Naive thymus-derived CD4-positive, alpha-beta T cell (primary cell): Measurements from ENCODE around the gene SH2D3C. TPM values are rescaled to one million over a fixed set of nuclear protein-coding genes. Genes with fewer than 3 reads are reported as not detected.

Experiments
- ATAC-seq: fragments of 150-1000 bp; cut with Tn5 transposase; 2 replicates; pipeline ENCODE4 v1.10.0; 2021; ENCODE audit warnings: mild to moderate bottlenecking, moderate library complexity
- CTCF ChIA-PET: fragments of 350-600 bp; sonication (Branson Sonifier 250); formaldehyde crosslinking; loops from one replicate; lab custom pipeline; 2021; ENCODE audit warnings: antibody characterized with exemption; lab: Charles Lee
- POLR2A ChIA-PET: fragments of 350-600 bp; sonication (Branson Sonifier 250); formaldehyde crosslinking; loops from one replicate; lab custom pipeline; 2021; ENCODE audit warnings: antibody characterized with exemption, inconsistent platforms; lab: Charles Lee
- DNase-seq, 9 donors: peaks; one replicate each; pipeline versions ENCODE4 v3.0.0 to v3.0.0-alpha.2; 2020 to 2022; ENCODE audit warnings: mixed read lengths in 1 of 9
- H3K27ac ChIP-seq: one replicate; pipeline ENCODE4 v1.7.0; 2013; ENCODE audit warnings: mild to moderate bottlenecking, low read depth, low read length, moderate library complexity
- H3K27me3 ChIP-seq, 2 donors: one replicate each; pipeline ENCODE4 v1.7.0; 2013; ENCODE audit warnings: low read length in 2 of 2, mild to moderate bottlenecking in 2 of 2, moderate library complexity in 2 of 2; ENCODE audit not compliant: control insufficient read depth in 2 of 2, insufficient read depth in 2 of 2
- H3K36me3 ChIP-seq, 3 experiments: 1 replicate in 2 of 3; 2 replicates in 1 of 3; pipeline ENCODE4 v1.7.0; 2013; ENCODE audit warnings: low read length in 3 of 3, mild to moderate bottlenecking in 3 of 3, moderate library complexity in 1 of 3; ENCODE audit not compliant: insufficient read depth in 3 of 3, control insufficient read depth in 2 of 3
- H3K4me1 ChIP-seq, 2 donors: one replicate each; pipeline ENCODE4 v1.7.0; 2013; ENCODE audit warnings: low read length in 2 of 2, mild to moderate bottlenecking in 2 of 2, moderate library complexity in 1 of 2; ENCODE audit not compliant: control insufficient read depth in 2 of 2, insufficient read depth in 2 of 2
- H3K4me3 ChIP-seq: 2 replicates; pipeline ENCODE4 v1.7.0; 2013; ENCODE audit warnings: mild to moderate bottlenecking, low read length
- H3K9me3 ChIP-seq, 3 experiments: 1 replicate in 2 of 3; 2 replicates in 1 of 3; pipeline ENCODE4 v1.7.0; 2013; ENCODE audit warnings: low read length in 3 of 3; ENCODE audit not compliant: control insufficient read depth in 2 of 3
- H3K27ac Mint-ChIP-seq, 9 donors: one replicate each; pipeline ENCODE4 v1.8.0; 2020 to 2022; ENCODE audit warnings: mixed read lengths in 9 of 9, mild to moderate bottlenecking in 8 of 9, moderate library complexity in 5 of 9, inconsistent platforms in 2 of 9
- H3K27me3 Mint-ChIP-seq, 5 donors: one replicate each; pipeline ENCODE4 v1.8.0; 2021 to 2022; ENCODE audit warnings: mixed read lengths in 5 of 5, mild to moderate bottlenecking in 1 of 5
- H3K36me3 Mint-ChIP-seq, 5 donors: one replicate each; pipeline ENCODE4 v1.8.0; 2020 to 2022; ENCODE audit warnings: mixed read lengths in 5 of 5, mild to moderate bottlenecking in 3 of 5, inconsistent platforms in 1 of 5
- H3K4me1 Mint-ChIP-seq, 7 donors: one replicate each; pipeline ENCODE4 v1.8.0; 2020 to 2022; ENCODE audit warnings: mixed read lengths in 7 of 7, mild to moderate bottlenecking in 3 of 7, inconsistent platforms in 1 of 7
- H3K4me3 Mint-ChIP-seq, 10 donors: one replicate each; pipeline ENCODE4 v1.8.0; 2020 to 2022; ENCODE audit warnings: mild to moderate bottlenecking in 10 of 10, mixed read lengths in 10 of 10, moderate library complexity in 6 of 10, inconsistent platforms in 2 of 10
- H3K9me3 Mint-ChIP-seq, 11 donors: one replicate each; pipeline ENCODE4 v1.8.0; 2020 to 2022; ENCODE audit warnings: mixed read lengths in 11 of 11, mild to moderate bottlenecking in 4 of 11, inconsistent platforms in 1 of 11, moderate library complexity in 1 of 11
- intact Hi-C, 2 donors: fragments of 100-400 bp; cut with micrococcal nuclease; formaldehyde crosslinking; loops; one replicate each; pipeline ENCODE4 v1.15.1; 2023
- polyA plus RNA-seq, 2 donors: library from polyadenylated mRNA; unstranded; fragments of 300-500 nt; fragmentation: Illumina TruSeq; gene quantifications; one replicate each; pipeline ENCODE4 v1.2.3, GENCODE V29; 2021
- total RNA-seq, 6 experiments: library from RNA in 5 of 6; stranded (reverse) in 5 of 6; gene quantifications; 1 replicate in 5 of 6; 2 replicates in 1 of 6; pipeline ENCODE4 v1.2.3 and lab custom pipeline; 2021 to 2026

Gene SH2D3C
- total and polyA plus RNA-seq, 7 experiments from 2014 or later: 20.9 to 72.9 (median 51.9) TPM

GRCh38 chr9:127711831-127712274, 66.6 kb downstream of the SH2D3C start:
- Histone ChIP-seq H3K27ac (no peak overlapping the region), H3K36me3 (peaks cover 0 to 5% (median 0%) of the 10 kb centered on the region in 3 experiments), H3K9me3 (peaks cover 0 to 4% (median 0%) of the 10 kb centered on the region in 3 experiments), H3K27me3 (no peaks in the 10 kb centered on the region), H3K4me1 (peaks cover 14 to 22% of the 10 kb centered on the region in 2 donors), H3K4me3 (no peak overlapping the region)
- Mint-ChIP-seq H3K27ac (no peak overlapping the region), H3K4me1 (peaks cover 20 to 48% (median 29%) of the 10 kb centered on the region in 7 donors), H3K4me3 (peak overlapping the region in 2 of 10 donors; percentile 9 to 47), H3K36me3 (peaks cover 0 to 7% (median 0%) of the 10 kb centered on the region in 5 donors), H3K9me3 (peaks cover 0 to 2% (median 0%) of the 10 kb centered on the region in 11 donors), H3K27me3 (no peaks in the 10 kb centered on the region)
- ATAC-seq: no peak
- intact Hi-C loops: no loop called here
- ChIA-PET POLR2A (no interaction called here), CTCF (interaction anchor here (1.0 kb wide), 1 partner anchor 23 kb away, joined by 4 read pairs; the partner anchor contains the start of gene TOR2A)
- no peak for DNase-seq

- H3K4me3 Mint-ChIP-seq: peak overlapping the region in 5 of 10 donors; percentile 6 to 43 (median 14)
- no peak for ATAC-seq
- intact Hi-C loops: no loop called here
- Histone ChIP-seq H3K27me3 (no peaks in the 10 kb centered on the region), H3K9me3 (peaks cover 0 to 4% (median 0%) of the 10 kb centered on the region in 3 experiments), H3K4me3 (no peak overlapping the region), H3K36me3 (peaks cover 0 to 5% (median 0%) of the 10 kb centered on the region in 3 experiments), H3K27ac (no peak overlapping the region), H3K4me1 (peaks cover 13 to 20% of the 10 kb centered on the region in 2 donors)
- peaks cover 0 to 2% (median 0%) of the 10 kb centered on the region in 11 donors for H3K9me3 Mint-ChIP-seq
- H3K36me3 Mint-ChIP-seq: peaks cover 0 to 7% (median 0%) of the 10 kb centered on the region in 5 donors
- ChIA-PET CTCF (interaction anchor here (1.0 kb wide), 1 partner anchor 23 kb away, joined by 4 read pairs; the partner anchor contains the start of gene TOR2A), POLR2A (no interaction called here)
- DNase-seq: no peak
- H3K4me1 Mint-ChIP-seq: peaks cover 22 to 48% (median 30%) of the 10 kb centered on the region in 7 donors
- H3K27me3 Mint-ChIP-seq: no peaks in the 10 kb centered on the region
- peak overlapping the region in 1 of 9 donors; percentile 59 for H3K27ac Mint-ChIP-seq
These were observed 67.2 kb downstream of the SH2D3C start for GRCh38 chr9:127711226-127711701.

- no peak overlapping the region for H3K27ac Mint-ChIP-seq
- no peak for ATAC-seq
These were observed 68.2 kb downstream of the SH2D3C start for GRCh38 chr9:127710204-127710783.

GRCh38 chr9:127708952-127709587, 69.4 kb downstream of the SH2D3C start:
- H3K27me3 ChIP-seq: no peaks in the 10 kb centered on the region
- H3K4me1 ChIP-seq: peaks cover 3 to 15% of the 10 kb centered on the region in 2 donors
- no peaks in the 10 kb centered on the region for H3K36me3 ChIP-seq
- ChIA-PET POLR2A (interaction anchor here (1.2 kb wide), 1 partner anchor 88 kb away, joined by 6 read pairs; no protein-coding TSS in a partner anchor), CTCF (interaction anchor here (0.5 kb wide), 1 partner anchor 211 kb away, joined by 3 read pairs; no protein-coding TSS in a partner anchor)
- no peak overlapping the region for H3K4me3 ChIP-seq
- no peaks in the 10 kb centered on the region for H3K27me3 Mint-ChIP-seq
- no peak overlapping the region for H3K27ac ChIP-seq
- peaks cover 0 to 2% (median 0%) of the 10 kb centered on the region in 11 donors for H3K9me3 Mint-ChIP-seq
- intact Hi-C loops: no loop called here
- peaks cover 0 to 4% (median 0%) of the 10 kb centered on the region in 3 experiments for H3K9me3 ChIP-seq
- H3K27ac Mint-ChIP-seq: peak overlapping the region in 1 of 9 donors; percentile 57
- no peak overlapping the region for H3K4me3 Mint-ChIP-seq
- H3K36me3 Mint-ChIP-seq: peaks cover 0 to 7% (median 0%) of the 10 kb centered on the region in 5 donors
- no peak for DNase-seq
- peaks cover 15 to 33% (median 22%) of the 10 kb centered on the region in 7 donors for H3K4me1 Mint-ChIP-seq
- no peak for ATAC-seq

More at GRCh38 chr9:127710204-127710783, 68.2 kb downstream of the SH2D3C start:
- ChIA-PET CTCF (no interaction called here), POLR2A (interaction anchor here (0.8 kb wide), 1 partner anchor 13 kb away, joined by 4 read pairs; no protein-coding TSS in a partner anchor)
- Histone ChIP-seq H3K36me3 (peaks cover 0 to 2% (median 0%) of the 10 kb centered on the region in 3 experiments), H3K4me1 (peaks cover 9 to 15% of the 10 kb centered on the region in 2 donors), H3K27me3 (no peaks in the 10 kb centered on the region), H3K27ac (no peak overlapping the region), H3K4me3 (no peak overlapping the region), H3K9me3 (peaks cover 0 to 4% (median 0%) of the 10 kb centered on the region in 3 experiments)
- no peak for DNase-seq
- Mint-ChIP-seq H3K4me1 (peaks cover 16 to 39% (median 25%) of the 10 kb centered on the region in 7 donors), H3K36me3 (peaks cover 0 to 7% (median 0%) of the 10 kb centered on the region in 5 donors), H3K27me3 (no peaks in the 10 kb centered on the region), H3K9me3 (peaks cover 0 to 2% (median 0%) of the 10 kb centered on the region in 11 donors), H3K4me3 (peak overlapping the region in 2 of 10 donors; percentile 24 to 43)
- intact Hi-C loops: no loop called here

- H3K4me1 ChIP-seq: peaks cover 0 to 15% of the 10 kb centered on the region in 2 donors
- ATAC-seq (peak; percentile 76), DNase-seq (no peak)
- no peaks in the 10 kb centered on the region for H3K27me3 ChIP-seq
- ChIA-PET POLR2A (interaction anchor here (1.8 kb wide), 1 partner anchor 9 kb away, joined by 5 read pairs; no protein-coding TSS in a partner anchor), CTCF (no interaction called here)
- no peaks in the 10 kb centered on the region for H3K27me3 Mint-ChIP-seq
- H3K4me3 Mint-ChIP-seq: no peak overlapping the region
- H3K27ac Mint-ChIP-seq: peak overlapping the region in 3 of 9 donors; percentile 45 to 67 (median 51)
- intact Hi-C loops: no loop called here
- peaks cover 15 to 33% (median 22%) of the 10 kb centered on the region in 7 donors for H3K4me1 Mint-ChIP-seq
- peaks cover 0 to 7% (median 0%) of the 10 kb centered on the region in 5 donors for H3K36me3 Mint-ChIP-seq
- no peak overlapping the region for H3K4me3 ChIP-seq
- no peaks in the 10 kb centered on the region for H3K36me3 ChIP-seq
- H3K9me3 ChIP-seq: peaks cover 0 to 4% (median 0%) of the 10 kb centered on the region in 3 experiments
- H3K27ac ChIP-seq: no peak overlapping the region
- H3K9me3 Mint-ChIP-seq: peaks cover 0 to 2% (median 0%) of the 10 kb centered on the region in 11 donors
These were observed 70.7 kb downstream of the SH2D3C start for GRCh38 chr9:127707766-127708165.

- Mint-ChIP-seq H3K27ac (peak within 1 kb of the TSS in 4 of 9 donors; percentile 45 to 67 (median 52)), H3K27me3 (no peaks in the 10 kb centered on the region), H3K36me3 (peaks cover 0 to 7% (median 0%) of the 10 kb centered on the region in 5 donors), H3K9me3 (peaks cover 0 to 2% (median 0%) of the 10 kb centered on the region in 11 donors), H3K4me1 (peaks cover 15 to 29% (median 19%) of the 10 kb centered on the region in 7 donors), H3K4me3 (no peak within 1 kb of the TSS)
- POLR2A ChIA-PET: interaction anchor here (1.8 kb wide), 1 partner anchor 10 kb away, joined by 5 read pairs; no protein-coding TSS in a partner anchor
- peaks cover 0 to 15% of the 10 kb centered on the region in 2 donors for H3K4me1 ChIP-seq
- ATAC-seq (no peak), DNase-seq (no peak)
- intact Hi-C loops: no loop called here
- no peaks in the 10 kb centered on the region for H3K27me3 ChIP-seq
- H3K9me3 ChIP-seq: peaks cover 0 to 4% (median 0%) of the 10 kb centered on the region in 3 experiments
- H3K36me3 ChIP-seq: no peaks in the 10 kb centered on the region
- CTCF ChIA-PET: no interaction called here
- no peak within 1 kb of the TSS for H3K27ac ChIP-seq
- no peak within 1 kb of the TSS for H3K4me3 ChIP-seq
These were observed 71.6 kb downstream of the SH2D3C start, which contains the start of gene CFAP157 for GRCh38 chr9:127706836-127707241. CFAP157 (plus strand) TSS chr9:127706988; CDS start chr9:127707032, 44 bp downstream.
